ENCODE results near the gene GDF10.

GDF10 gene

DNA sequence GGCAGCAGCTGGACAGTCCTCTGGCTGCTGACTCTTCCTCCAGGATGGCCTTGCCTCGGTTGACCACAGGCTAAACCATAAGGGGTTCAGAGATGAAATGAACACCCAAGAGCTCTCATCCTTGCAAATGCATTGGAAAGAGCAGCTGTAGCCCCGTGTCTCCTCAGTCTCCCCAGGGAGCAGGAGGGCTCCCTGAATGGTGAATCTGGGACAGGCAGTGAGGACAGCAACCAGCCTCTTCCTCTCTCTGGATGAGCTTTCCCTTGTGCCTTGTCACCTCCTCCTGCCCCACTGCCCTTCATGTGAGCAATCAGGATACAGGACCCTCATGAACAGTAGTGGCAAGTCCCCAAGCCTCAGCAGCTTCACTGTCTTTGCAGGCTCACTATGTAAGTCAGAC lies 23.9 kb upstream of the GDF10 start (continued):
- TF ChIP-seq, protein P1, sequence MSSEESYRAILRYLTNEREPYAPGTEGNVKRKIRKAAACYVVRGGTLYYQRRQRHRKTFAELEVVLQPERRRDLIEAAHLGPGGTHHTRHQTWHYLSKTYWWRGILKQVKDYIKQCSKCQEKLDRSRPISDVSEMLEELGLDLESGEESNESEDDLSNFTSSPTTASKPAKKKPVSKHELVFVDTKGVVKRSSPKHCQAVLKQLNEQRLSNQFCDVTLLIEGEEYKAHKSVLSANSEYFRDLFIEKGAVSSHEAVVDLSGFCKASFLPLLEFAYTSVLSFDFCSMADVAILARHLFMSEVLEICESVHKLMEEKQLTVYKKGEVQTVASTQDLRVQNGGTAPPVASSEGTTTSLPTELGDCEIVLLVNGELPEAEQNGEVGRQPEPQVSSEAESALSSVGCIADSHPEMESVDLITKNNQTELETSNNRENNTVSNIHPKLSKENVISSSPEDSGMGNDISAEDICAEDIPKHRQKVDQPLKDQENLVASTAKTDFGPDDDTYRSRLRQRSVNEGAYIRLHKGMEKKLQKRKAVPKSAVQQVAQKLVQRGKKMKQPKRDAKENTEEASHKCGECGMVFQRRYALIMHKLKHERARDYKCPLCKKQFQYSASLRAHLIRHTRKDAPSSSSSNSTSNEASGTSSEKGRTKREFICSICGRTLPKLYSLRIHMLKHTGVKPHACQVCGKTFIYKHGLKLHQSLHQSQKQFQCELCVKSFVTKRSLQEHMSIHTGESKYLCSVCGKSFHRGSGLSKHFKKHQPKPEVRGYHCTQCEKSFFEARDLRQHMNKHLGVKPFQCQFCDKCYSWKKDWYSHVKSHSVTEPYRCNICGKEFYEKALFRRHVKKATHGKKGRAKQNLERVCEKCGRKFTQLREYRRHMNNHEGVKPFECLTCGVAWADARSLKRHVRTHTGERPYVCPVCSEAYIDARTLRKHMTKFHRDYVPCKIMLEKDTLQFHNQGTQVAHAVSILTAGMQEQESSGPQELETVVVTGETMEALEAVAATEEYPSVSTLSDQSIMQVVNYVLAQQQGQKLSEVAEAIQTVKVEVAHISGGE (tag by site-specific recombination; conservative IDR thresholded peaks at IDR 0.05; ENCODE audit: low read depth) = no peak
- no peak for TF ChIP-seq SCRT2 (tag by site-specific recombination; IDR thresholded peaks at IDR 0.05)
- no peak for TF ChIP-seq EGR2 (tag by site-specific recombination; IDR thresholded peaks at IDR 0.05; ENCODE audit: low read depth)
- no peak for TF ChIP-seq ZNF514 (tag by site-specific recombination; IDR thresholded peaks at IDR 0.05)

- no peak overlapping the region for H3K27ac ChIP-seq (ENCODE audit: extremely low read depth, low read depth, low read length)
- no peaks in the 10 kb centered on the region; the same call in 1 of the 2 replicates for H3K9me3 ChIP-seq (ENCODE audit: control insufficient read depth, insufficient read depth, low read depth, low read length)
- no peak for TF ChIP-seq SETDB1 (IDR thresholded peaks at IDR 0.05; ENCODE audit: insufficient read length, low read length)
- TF ChIP-seq, protein P2, sequence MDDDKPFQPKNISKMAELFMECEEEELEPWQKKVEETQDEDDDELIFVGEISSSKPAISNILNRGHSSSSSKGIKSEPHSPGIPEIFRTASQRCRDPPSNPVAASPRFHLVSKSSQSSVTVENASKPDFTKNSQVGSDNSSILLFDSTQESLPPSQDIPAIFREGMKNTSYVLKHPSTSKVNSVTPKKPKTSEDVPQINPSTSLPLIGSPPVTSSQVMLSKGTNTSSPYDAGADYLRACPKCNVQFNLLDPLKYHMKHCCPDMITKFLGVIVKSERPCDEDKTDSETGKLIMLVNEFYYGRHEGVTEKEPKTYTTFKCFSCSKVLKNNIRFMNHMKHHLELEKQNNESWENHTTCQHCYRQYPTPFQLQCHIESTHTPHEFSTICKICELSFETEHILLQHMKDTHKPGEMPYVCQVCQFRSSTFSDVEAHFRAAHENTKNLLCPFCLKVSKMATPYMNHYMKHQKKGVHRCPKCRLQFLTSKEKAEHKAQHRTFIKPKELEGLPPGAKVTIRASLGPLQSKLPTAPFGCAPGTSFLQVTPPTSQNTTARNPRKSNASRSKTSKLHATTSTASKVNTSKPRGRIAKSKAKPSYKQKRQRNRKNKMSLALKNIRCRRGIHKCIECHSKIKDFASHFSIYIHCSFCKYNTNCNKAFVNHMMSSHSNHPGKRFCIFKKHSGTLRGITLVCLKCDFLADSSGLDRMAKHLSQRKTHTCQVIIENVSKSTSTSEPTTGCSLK (tag by site-specific recombination; IDR thresholded peaks at IDR 0.05) = no peak
- no peak for TF ChIP-seq ZFP69B (tag by site-specific recombination; IDR thresholded peaks at IDR 0.05)
- no peak for TF ChIP-seq TRIM28 (IDR thresholded peaks at IDR 0.05; ENCODE audit: borderline replicate concordance, low read length)
- no peak for TF ChIP-seq ZNF626 (tag by site-specific recombination; IDR thresholded peaks at IDR 0.05)
- TF ChIP-seq ZNF48 (tag by site-specific recombination; IDR thresholded peaks at IDR 0.05) = no peak
- H3K4me3 ChIP-seq (ENCODE audit: low read depth, low read length) = no peak overlapping the region
- H3K36me3 ChIP-seq (ENCODE audit: control insufficient read depth in 2 of 2, insufficient read depth in 1 of 2, low read length in 2 of 2) = no peaks in the 10 kb centered on the region
- ChIA-PET CTCF (interaction anchor here (0.7 kb wide), 1 partner anchor 31 kb away, joined by 3 read pairs; no protein-coding TSS in a partner anchor), POLR2A (no interaction called here)
- H3K4me1 ChIP-seq (ENCODE audit: control insufficient read depth, insufficient read depth, low read length) = no peaks in the 10 kb centered on the region
Observed at GRCh38 chr10:47276576-47277351, 23.2 kb upstream of the GDF10 start.

DNA sequence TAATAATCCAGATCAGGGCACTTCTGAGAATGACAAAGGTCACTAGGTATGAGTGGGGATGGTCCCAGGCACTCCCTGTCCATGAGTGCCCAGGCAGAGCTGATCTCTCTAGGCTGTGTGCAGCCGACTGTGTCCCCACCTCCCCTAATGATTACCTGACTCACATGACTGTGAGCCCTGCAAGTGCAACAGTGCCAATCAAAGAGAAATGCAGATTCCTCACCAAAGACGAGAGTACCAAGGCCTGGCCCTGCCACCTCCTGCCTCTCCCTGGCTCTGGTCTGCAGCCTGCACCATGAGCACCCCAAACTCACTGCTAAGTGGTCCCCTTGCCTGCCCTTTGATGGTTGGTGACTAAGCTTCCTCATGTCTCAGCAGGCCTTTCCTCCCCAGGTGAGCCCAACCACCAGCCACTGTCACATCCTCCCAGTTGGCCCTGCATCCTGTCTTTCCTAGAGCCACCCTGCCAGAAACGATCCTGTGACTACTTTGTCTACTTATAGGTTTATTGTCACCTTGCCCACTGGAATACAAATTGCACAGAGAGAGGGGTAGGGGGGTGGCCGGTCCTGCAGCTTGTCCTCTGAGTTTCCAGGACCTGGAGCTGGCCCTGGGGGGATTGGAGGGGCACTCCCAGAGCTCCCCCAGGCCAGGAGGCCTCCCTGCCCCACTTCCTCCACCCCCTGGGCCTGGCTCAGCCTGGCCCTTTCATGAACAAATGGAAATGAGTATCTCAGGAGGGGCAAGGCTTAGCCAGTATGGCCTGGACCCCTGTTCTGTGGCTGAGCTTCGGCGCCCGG lies 22.4 kb upstream of the GDF10 start:
- Histone ChIP-seq H3K4me1 (ENCODE audit: control insufficient read depth, insufficient read depth, low read length) (no peaks in the 10 kb centered on the region), H3K9me3 (ENCODE audit: control insufficient read depth, insufficient read depth, low read depth, low read length) (no peaks in the 10 kb centered on the region; the same call in 1 of the 2 replicates), H3K36me3 (ENCODE audit: control insufficient read depth in 2 of 2, insufficient read depth in 1 of 2, low read length in 2 of 2) (no peaks in the 10 kb centered on the region), H3K4me3 (ENCODE audit: low read depth, low read length) (no peak overlapping the region), H3K27ac (ENCODE audit: extremely low read depth, low read depth, low read length) (no peak overlapping the region)
- ChIA-PET CTCF (interaction anchor here (0.6 to 1.5 kb wide), 3 partner anchors 32 to 719 kb away, joined by 3 read pairs; no protein-coding TSS in a partner anchor), POLR2A (no interaction called here)
- TF ChIP-seq HOXA7 (CRISPR knock-in tag; IDR thresholded peaks at IDR 0.05; ENCODE audit: borderline replicate concordance) (no peak), ZNF558 (tag by site-specific recombination; IDR thresholded peaks at IDR 0.05) (no peak), ZNF48 (tag by site-specific recombination; IDR thresholded peaks at IDR 0.05) (no peak), ZNF571 (tag by site-specific recombination; IDR thresholded peaks at IDR 0.05) (no peak), ZNF449 (tag by site-specific recombination; IDR thresholded peaks at IDR 0.05) (peak; percentile 96)
